GM18508 (cell line): ENCODE measurements around the gene RFLNA.
"Not testable (repeated sequence)": the region's sequence is repeated elsewhere in the genome, so short reads cannot be mapped to it uniquely, and the experiment has no call there.

Source experiments
- ATAC-seq: cut with Tn5 transposase; IDR thresholded peaks from one replicate; pipeline ENCODE4 v1.9.1; 2021; ENCODE audit warnings: moderate number of reproducible peaks; ENCODE audit not compliant: insufficient read depth, unreplicated experiment

Gene RFLNA

DNA sequence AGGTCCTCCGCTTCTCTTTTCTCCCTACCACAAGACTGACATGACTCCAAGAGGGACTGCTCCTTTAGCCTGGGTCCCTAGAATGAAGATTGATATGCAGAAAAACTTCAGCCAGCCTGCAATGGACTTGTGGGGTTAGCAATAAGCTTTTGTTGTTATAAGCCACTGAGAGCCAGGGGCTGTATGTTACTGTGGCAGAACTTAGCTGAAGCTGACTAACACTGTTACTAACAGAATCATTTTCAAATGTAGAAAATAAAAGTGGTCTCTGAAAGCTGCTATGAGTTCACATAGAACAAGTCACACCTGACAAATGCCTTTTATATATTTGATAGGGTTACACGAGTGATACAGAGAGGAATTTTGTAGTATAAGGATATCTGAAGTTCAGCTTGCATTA lies 13.6 kb upstream of the RFLNA start:
- ATAC-seq = no peak

DNA sequence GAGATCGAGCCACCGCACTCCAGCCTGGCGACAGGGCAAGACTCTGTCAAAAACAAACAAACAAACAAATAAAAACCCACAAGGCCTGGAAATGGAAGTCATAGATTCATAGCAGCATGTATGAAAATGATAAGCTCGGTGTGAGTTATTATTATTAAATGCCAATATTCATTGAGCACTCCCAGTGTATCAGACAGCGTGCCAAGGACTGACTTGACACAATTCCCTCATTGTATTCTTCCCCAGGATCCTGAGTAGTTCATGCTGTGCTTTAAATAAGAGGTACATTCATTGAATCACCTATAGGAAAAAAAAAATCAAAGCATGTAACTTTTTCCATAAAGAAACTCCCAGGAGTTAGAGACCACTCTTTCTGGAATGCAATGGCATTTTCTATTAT lies 12.6 kb upstream of the RFLNA start:
- no peak for ATAC-seq

DNA sequence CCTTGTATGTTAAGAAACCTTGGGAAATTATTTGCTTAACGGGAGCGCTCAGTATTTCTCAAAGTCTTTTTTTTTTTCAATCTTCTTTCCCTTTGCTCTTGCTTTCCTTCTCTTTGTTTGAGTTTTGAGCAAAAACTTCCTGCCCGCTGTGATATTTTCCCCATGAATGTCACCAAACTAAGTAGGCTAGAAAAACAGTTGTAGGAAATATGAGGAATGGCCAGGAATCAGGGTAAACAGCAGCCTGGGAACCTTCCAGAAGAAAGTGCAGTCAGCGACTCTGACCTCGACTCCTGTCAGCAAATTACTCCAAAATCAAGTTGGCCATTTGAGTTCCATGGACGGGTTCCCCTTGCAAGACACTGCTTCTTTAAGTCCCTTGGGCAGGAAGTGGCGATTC lies 11.6 kb upstream of the RFLNA start:
- no peak for ATAC-seq

DNA sequence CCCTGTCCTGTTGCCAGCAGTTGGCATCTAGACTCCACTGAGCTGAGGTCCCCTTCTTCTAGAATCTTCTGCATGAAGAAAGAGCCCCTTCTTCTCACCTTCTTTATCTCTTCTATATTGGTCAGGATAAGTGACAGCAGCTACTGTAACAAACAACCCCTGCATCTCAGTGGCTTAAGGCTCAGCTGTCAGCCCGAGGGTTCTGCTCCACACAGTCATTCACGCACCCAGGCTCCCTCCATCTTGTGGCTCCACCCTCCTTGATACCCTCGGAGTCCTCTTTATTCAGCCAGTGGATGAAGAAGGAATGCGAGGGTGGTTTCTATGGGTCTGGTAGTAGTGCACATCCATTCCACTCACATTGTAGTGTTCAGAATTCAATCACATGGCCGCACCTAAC lies 10.5 kb upstream of the RFLNA start:
- ATAC-seq = no peak

DNA sequence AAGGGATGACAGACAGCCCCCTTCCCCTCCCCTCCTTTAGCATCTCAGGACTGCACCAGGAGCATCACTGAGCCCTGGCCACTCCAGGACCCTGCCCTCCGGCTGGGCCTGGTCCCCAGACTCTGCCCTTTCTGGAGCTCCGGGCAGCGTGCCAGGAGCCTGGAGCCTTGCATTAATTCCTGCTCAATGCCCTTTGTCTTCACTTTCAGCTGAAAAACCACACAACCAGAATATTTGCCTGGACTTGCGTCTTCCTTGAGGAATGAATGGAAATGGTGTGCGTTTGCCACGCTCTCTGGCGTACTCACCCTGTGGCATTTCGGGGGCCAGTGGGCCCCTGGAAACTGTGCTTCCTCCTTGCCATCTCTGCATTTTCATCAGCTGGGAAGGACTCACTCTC lies 8.5 kb upstream of the RFLNA start:
- no peak for ATAC-seq

DNA sequence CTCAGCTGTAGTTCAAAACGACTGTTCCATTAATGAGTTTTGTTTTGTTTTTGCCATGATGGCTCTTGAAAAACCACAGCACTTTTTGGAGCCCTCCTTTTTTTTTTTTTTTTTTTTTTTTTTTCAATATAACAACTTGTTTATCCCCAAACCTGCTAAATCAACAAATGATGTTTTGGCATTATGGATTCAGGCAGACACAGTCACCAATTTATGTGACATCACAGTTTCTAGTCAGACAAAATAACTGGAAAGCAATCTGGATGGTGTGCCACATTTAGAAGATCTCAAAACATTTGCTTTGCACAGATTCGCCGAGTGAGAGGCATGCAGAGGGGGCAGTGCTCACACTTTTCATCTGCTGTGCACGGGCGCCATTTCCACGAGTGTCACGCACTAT lies 7.9 kb upstream of the RFLNA start:
- no peak for ATAC-seq

DNA sequence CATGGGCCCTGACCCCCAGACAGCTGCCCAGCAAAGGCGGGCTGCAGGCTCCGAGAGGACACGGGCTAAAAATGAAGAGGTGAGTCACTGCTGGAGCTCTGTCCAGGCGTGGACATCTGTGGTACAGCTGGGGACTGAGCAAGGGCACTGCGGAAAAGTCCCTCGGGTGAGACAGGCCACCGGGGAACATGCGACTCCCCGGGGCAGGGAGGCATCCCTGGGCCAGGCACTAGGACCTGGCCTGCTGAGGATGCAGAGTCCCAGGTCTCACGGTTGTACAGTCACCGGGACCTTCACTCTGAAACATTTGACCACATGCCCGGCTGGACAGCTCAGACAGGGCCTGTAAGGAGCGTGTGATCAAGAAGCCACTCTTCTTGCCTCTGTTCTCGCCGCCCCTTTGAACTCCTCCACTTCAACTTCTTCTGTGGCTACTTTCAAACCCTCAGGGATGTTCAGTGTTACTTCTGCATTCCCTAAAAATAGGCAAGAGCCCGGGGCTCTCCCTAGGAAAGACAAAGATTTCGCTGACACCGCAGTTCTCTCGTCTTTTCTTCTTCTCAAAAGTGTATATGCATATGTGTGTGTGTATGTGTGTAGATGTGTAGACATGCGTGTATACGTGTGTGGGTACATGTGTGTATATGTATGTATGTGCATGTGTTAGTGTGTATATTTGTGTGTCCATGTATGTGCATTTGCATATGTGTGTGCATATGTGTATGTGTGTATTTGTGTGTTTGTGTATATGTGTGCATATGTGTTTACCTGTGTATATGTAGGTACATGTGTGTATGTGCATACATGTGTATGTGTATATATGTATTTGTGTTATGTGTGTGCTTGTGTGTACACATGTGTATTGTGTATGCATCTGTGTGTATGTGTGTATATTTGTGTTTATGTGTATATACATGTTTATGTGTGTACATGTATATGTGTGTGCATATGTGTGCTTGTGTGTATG lies 5.0 kb upstream of the RFLNA start:
- no peak for ATAC-seq

DNA sequence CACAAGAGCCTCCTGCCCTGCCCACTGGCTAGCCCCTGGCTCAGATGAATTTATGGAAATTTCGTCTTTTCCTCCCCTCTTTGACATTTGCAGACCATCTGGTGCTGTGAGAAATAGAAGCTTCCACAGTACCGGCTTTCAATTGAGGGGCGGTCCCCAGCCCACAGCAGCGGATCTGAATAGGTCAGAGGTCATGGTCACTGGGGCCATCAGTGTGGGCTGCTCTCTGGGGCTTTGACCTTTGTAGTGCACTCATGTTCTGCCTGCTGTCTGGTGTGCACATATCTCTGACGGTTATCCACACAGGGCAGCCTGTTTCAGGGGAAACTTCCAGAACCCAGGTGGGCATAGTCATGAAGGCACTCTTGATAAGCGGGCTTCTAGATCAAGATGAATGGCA lies 2.5 kb upstream of the RFLNA start:
- no peak for ATAC-seq

DNA sequence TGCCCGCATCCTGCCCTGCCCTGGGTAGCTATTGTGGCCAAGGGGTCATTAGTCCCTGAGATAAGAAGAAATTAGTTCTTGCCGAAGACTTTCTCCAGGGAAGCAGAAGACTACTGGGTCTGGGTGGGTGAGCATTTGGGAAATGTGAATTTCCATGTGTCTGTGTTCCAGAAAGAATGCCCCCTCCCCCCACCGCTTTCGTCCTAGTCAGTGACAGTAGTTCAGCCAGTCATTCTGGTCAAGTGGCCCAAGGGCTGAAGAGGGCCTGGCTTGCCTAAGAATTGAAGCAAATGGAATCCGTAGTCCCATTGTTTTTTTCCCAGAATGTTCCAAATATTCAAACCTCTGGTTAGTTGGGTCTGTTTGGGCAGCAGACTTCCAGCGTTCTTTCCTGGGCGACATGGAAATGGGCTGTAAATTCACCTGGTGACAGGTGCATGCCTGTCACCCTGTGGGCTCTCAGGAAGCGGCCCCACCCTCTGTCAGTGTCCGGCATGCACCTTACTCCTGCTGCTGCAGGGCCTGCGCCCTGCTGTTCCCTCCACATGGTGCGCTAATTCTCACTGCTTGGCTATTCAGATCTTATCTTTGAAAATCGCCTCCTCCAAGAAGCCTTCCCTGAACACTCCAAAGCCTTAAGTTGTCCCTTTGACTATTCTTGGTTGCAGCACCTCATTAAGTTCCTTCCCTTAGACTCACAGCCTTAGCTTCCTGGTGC lies 1.4 kb upstream of the RFLNA start:
- no peak for ATAC-seq

DNA sequence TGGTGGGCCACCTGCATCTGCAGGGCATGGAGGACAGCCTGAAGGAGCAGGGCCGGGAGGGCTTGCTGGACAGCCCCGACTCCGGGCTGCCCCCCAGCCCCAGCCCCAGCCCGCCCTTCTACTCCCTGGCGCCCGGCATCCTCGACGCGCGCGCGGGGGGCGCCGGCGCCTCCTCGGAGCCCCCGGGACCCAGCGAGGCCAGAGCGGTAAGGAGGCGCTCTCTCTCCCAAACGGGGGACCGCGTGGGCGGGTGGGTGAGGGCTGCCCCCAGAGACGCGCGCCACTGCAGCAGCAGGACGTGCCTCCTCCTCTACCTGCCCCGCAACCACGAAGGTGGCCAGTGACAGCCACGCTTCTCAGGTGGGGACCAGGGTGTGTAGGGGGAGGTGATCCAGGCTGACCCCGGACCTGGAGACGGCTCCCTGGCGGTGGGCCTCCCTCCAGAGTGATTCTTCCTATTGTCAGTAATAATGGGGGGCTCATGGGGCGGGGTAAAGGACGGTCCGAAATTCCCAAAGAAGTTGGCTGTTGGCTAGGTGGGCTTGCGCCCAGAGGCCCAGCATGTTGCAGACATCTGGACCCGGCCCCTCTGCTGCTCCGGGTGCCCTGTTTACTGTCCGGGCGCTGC lies 652 bp downstream of the RFLNA start:
- no peak for ATAC-seq

DNA sequence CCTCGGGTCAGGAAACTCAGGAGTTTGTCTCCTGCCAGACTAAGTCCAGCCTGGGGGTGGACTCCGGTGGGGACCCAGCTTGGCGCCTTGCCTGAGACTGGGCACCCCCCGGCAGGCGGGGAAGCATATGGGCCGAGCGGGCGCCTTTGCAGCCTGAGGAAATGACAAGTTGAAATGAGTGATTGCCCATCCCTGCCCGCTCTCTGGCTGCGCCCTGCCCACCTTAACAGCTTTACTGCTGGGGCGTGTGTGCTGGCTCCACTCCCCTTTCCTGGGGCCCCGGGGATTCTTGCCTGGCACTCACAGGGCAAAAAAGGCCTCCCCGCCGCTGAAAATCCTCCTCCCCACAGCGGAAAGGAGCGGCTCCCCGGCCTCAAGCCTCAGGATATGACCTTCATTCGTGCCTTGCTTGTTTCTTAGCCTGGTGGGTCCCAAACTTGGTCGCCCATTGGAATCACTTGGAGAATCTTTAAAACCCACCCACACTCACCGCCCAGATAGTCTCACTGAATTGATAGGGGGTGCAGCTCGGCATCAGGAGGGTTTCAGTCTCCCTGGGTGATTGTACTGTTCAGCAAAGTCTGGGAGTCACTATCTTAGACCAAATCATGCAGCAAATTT lies 1.5 kb downstream of the RFLNA start:
- ATAC-seq = no peak

DNA sequence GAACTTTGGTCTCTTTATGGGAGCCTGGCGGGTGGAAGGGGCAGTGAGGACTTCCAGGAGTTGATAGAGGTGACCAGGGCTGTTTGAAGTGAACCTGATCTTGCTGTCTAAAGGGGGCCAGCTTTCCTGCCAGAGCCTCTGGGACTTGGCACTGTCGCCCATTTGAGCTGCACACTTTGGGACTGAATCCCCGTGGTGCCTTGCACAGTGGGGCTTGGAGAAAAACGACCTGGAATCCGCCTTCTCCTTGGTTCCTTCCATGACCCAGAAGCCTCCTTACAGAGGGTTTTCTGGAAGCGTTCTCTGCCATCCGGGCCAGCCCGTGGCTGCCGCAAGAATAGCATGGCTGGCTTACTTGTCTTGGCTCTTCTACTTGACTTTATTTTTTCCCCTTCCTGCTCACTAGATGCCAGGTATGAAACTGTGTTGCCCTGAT lies 2.0 kb downstream of the RFLNA start:
- no peak for ATAC-seq

DNA sequence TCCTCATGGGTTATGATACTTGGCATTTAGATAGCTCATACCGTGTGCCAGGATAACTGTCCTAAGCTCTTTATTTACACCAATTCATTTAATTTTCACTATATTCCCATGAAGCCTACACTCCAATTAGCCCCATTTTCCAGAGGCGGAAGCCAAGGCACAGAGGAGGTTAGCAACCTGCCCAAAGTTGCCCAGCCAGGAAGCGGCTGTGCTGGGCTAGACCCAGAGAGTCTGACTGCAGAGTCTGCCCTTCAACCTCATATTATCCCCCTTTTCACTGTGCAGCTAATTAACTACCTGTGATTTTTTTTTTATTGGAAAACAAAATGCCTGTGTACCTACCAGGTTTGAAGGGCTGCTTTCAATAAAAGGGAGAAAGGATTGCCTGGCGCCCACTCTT lies 2.5 kb downstream of the RFLNA start:
- ATAC-seq = no peak

DNA sequence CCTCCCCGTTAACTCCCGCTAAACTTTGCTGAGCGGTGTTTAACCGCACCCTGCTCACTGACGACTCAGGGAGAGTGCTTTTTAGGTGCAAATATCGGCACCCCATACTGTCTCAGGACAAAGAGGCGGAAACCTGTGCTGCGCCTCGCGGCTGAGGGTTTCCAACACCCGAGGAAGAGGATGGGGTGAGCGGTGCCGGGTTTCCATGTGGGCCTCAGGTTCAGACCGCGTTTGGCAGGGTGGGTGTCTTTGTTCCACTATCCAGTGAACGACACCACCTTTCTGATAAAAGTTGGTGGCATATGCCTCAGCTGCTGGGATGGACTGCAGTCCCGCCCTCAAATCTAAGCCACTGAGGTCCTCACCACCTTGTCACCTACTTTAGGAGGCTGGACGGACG lies 3.0 kb downstream of the RFLNA start:
- no peak for ATAC-seq

DNA sequence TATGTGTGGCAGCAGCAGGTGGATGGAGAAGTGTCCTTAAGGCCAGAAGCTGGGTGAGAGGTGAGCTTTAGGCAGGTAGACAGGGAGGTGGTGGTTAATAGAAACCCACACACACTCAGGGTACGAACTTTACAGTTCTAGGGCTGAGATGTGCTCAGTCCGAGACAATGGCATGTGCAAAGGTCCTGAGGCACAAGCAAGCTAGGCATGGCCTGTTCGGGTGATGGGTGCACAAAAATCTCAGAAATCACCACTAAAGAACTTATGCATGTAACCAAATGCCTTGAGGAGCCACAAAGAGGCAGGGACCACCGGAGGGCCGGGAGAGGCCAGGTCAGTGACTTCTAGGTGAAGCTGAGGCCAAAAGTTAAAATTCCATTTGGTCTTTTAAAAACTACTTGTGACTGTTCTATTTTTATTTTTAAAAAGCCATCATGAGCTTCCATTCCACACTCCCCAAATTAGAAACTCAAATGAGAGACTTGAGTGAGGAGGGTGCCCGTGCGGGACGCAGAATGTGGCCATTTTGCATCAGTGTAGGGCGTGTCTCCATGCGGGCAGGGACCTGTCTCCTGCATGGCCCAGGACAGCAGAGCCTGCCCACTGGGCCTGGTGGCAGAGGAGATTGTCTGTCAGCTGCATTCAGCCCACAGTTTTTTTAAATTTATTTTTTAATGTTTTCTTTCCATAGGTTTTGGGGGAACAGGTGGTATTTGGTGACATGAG lies 4.0 kb downstream of the RFLNA start:
- ATAC-seq = no peak

DNA sequence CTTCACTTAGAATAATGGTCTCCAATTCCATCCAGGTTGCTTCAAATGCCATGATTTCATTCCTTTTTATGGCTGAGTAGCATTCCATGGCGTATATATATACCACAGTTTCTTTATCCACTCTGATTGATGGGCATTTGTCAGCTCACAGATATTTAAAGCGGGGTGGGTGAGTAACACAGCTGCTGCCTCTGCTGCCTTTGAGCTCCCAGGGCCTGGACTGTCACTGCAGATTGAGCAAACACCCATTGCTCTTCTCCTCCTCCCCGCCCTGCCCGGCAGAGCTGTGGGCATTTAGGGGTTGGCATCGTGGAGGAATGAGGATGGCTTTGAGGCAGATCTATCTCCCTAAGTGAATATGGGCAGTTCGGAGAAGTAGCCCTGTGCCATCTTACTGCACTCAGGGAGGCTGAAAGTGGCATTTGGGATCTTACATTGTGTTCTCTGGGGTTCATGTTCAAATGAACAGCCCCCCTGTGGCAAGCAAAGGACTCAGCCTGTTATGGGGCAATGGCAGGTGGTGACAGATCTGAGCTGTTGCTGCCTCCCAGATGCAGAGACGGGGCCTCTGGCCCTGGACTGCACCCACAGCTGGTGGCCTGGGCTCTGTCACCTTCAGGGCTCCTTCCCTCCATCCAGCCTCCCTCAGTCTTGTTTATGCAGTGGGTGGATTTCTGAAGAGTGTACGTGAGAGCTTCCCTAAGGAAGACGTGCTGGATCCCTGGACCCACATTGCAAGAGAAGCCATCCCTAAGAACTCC lies 4.9 kb downstream of the RFLNA start:
- ATAC-seq = no peak

DNA sequence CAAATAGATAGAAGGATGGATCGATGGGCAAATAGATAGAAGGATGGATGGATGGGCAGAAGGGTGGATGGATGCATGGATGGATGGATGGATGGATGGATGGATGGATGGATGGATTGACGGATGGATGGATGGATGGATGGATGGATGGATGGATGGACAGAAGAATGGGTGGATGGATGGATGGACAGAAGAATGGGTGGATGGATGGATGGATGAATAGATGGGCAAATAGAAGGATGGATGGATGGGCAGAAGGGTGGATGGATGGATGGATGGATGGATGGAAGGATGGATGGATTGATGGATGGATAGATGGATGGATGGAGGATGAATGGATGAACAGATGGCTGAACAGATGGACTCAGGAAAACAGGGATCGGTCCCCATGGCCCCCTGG lies 5.8 kb downstream of the RFLNA start:
- not testable (repeated sequence) for ATAC-seq

DNA sequence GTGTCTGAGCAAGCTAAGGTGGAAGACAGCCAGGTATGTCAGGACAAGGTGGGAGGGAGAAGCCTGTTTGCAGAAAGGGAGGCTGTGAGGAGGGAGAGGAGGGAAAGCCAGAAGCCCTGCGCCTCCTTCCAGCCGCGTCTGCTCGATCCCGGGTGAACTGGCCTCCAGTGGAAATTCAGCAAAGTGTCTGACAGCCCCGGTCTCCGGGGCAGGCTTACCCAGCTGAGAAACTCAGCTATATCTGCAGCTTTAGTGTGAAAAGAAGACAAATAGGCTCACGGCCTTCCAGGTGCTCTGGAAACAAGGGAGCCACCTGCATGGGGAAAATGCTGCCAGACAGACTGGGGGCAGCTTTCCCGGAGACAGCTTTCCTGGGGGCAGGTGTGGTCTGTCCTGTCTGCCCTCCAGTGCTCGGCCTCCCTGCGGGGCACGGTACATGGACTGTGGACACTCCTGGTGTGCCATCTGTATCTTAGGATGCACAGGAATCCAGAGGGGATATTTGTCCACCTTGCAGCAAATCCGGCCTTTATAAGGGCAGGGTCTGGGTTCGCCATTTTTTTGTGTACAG lies 6.3 kb downstream of the RFLNA start:
- no peak for ATAC-seq

DNA sequence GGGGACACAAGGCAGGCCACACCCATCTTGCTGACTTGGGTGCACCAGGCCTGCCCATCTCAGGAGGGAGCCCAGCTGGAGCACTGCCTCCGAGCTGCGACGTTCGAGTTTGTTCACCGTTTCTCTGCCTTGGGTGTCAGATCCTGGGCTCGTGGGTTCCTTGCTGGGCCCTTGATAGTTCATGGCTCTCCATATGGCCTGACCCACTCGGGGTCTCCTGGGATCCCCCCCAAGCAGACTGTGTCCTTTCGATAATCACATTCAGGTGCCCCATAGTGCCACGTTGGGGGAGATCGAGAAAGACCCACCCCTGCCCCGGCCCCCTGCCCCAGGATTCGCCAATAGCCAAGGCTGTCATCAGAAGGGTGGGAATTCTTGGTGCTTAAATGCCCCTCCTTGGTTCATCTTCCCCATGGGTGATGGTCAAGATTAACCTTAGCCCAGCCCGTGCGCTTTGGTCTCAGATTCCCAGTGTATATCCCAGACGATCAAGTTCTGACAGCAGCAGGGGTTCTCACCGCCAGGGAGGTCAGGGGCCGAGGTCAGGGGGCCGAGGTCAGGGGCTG lies 7.4 kb downstream of the RFLNA start:
- no peak for ATAC-seq
